H9 (cell line): Measurements from ENCODE around the gene PLCB1. TPM values are rescaled to one million over a fixed set of nuclear protein-coding genes. Genes with fewer than 3 reads are reported as not detected.

Experiments used
- DNase-seq: peaks from one replicate; pipeline ENCODE4 v3.0.0-alpha.2; 2017
- H2AFZ ChIP-seq: one replicate; pipeline ENCODE4 v1.6.1; 2013; ENCODE audit warnings: mild to moderate bottlenecking, low read length, control low read depth, moderate library complexity
- H2AK5ac ChIP-seq: 2 replicates; pipeline ENCODE4 v1.6.1; 2013; ENCODE audit warnings: low read length, control low read depth, mixed read lengths; ENCODE audit not compliant: insufficient read length
- H2BK120ac ChIP-seq: one replicate; pipeline ENCODE4 v1.6.1; 2013; ENCODE audit warnings: low read depth, mild to moderate bottlenecking, low read length, control low read depth, inconsistent platforms; ENCODE audit not compliant: poor library complexity, severe bottlenecking
- H2BK12ac ChIP-seq: 2 replicates; pipeline ENCODE4 v1.6.1; 2013; ENCODE audit warnings: low read length, control low read depth, mixed read lengths, low read depth; ENCODE audit not compliant: insufficient read length
- H2BK15ac ChIP-seq: 2 replicates; pipeline ENCODE4 v1.6.1; 2013; ENCODE audit warnings: low read depth, low read length, control low read depth
- H2BK20ac ChIP-seq: one replicate; pipeline ENCODE4 v1.6.1; 2013; ENCODE audit warnings: low read depth, mild to moderate bottlenecking, low read length, control low read depth, inconsistent platforms; ENCODE audit not compliant: poor library complexity, severe bottlenecking
- H2BK5ac ChIP-seq: 2 replicates; pipeline ENCODE4 v1.6.1; 2013; ENCODE audit warnings: low read length, control low read depth, mixed read lengths; ENCODE audit not compliant: insufficient read length
- H3K14ac ChIP-seq: 2 replicates; pipeline ENCODE4 v1.6.1; 2013; ENCODE audit warnings: low read length, control low read depth; ENCODE audit not compliant: insufficient read depth
- H3K18ac ChIP-seq: 2 replicates; pipeline ENCODE4 v1.6.1; 2013; ENCODE audit warnings: low read depth, mild to moderate bottlenecking, mixed read lengths, low read length, control low read depth; ENCODE audit not compliant: insufficient read length
- H3K23ac ChIP-seq: 2 replicates; pipeline ENCODE4 v1.6.1; 2013; ENCODE audit warnings: low read length, control low read depth, mixed read lengths, low read depth; ENCODE audit not compliant: insufficient read length
- H3K23me2 ChIP-seq: 2 replicates; pipeline ENCODE4 v1.6.1; 2013; ENCODE audit warnings: low read depth, mild to moderate bottlenecking, mixed read lengths, low read length, control low read depth; ENCODE audit not compliant: insufficient read length, poor library complexity, severe bottlenecking
- H3K27ac ChIP-seq: 2 replicates; pipeline ENCODE4 v1.5.1; 2013; ENCODE audit warnings: low read length, control low read depth, mixed read lengths, low read depth; ENCODE audit not compliant: insufficient read length
- H3K27me3 ChIP-seq: 2 replicates; pipeline ENCODE4 v1.6.1; 2013; ENCODE audit warnings: low read length, control low read depth, inconsistent platforms; ENCODE audit not compliant: insufficient read depth
- H3K4ac ChIP-seq: 2 replicates; pipeline ENCODE4 v1.6.1; 2013; ENCODE audit warnings: low read depth, mild to moderate bottlenecking, control low read depth, inconsistent platforms, low read length, moderate library complexity
- H3K4me1 ChIP-seq: 2 replicates; pipeline ENCODE4 v1.6.1; 2013; ENCODE audit warnings: low read length, control low read depth, inconsistent platforms; ENCODE audit not compliant: insufficient read depth
- H3K4me2 ChIP-seq: 2 replicates; pipeline ENCODE4 v1.6.1; 2013; ENCODE audit warnings: low read length, control low read depth, mixed read lengths; ENCODE audit not compliant: insufficient read length, insufficient read depth
- H3K56ac ChIP-seq: 2 replicates; pipeline ENCODE4 v1.6.1; 2013; ENCODE audit warnings: low read depth, mild to moderate bottlenecking, mixed read lengths, low read length, control low read depth; ENCODE audit not compliant: insufficient read length
- H3K79me1 ChIP-seq: 2 replicates; pipeline ENCODE4 v1.6.1; 2013; ENCODE audit warnings: low read depth, mild to moderate bottlenecking, moderate library complexity, low read length, control low read depth, inconsistent platforms; ENCODE audit not compliant: insufficient read depth, poor library complexity, severe bottlenecking
- H3K79me2 ChIP-seq: 2 replicates; pipeline ENCODE4 v1.6.1; 2013; ENCODE audit warnings: low read length, control low read depth, inconsistent platforms; ENCODE audit not compliant: insufficient read depth
- H3K9ac ChIP-seq: 2 replicates; pipeline ENCODE4 v1.6.1; 2013; ENCODE audit warnings: low read length, control low read depth, mixed read lengths; ENCODE audit not compliant: insufficient read length; ENCODE audit errors: extremely low read depth
- H3K9me3 ChIP-seq: one replicate; pipeline ENCODE4 v1.6.1; 2013; ENCODE audit warnings: low read depth, low read length, inconsistent platforms; ENCODE audit not compliant: control insufficient read depth
- H3T11ph ChIP-seq: one replicate; pipeline ENCODE4 v1.6.1; 2013; ENCODE audit warnings: mild to moderate bottlenecking, low read length, control low read depth, inconsistent platforms
- H4K20me1 ChIP-seq: one replicate; pipeline ENCODE4 v1.6.1; 2013; ENCODE audit not compliant: control insufficient read depth, insufficient read length, insufficient read depth
- H4K5ac ChIP-seq: 2 replicates; pipeline ENCODE4 v1.6.1; 2013; ENCODE audit warnings: low read depth, mild to moderate bottlenecking, mixed read lengths, low read length, control low read depth; ENCODE audit not compliant: insufficient read length
- H4K8ac ChIP-seq: replicated peaks from 2 replicates; pipeline ENCODE4 v1.6.1; 2013; ENCODE audit warnings: low read length, control low read depth, mixed read lengths, low read depth; ENCODE audit not compliant: insufficient read length
- H4K91ac ChIP-seq: 2 replicates; pipeline ENCODE4 v1.6.1; 2013; ENCODE audit warnings: low read depth, mild to moderate bottlenecking, moderate library complexity, mixed read lengths, low read length, control low read depth; ENCODE audit not compliant: insufficient read length
- H3K27ac Mint-ChIP-seq, 3 experiments: 2 replicates in 2 of 3; 3 replicates in 1 of 3; pipeline ENCODE4 v1.8.0; 2020 to 2021; ENCODE audit warnings: mixed read lengths in 3 of 3, mild to moderate bottlenecking in 1 of 3, moderate library complexity in 1 of 3
- H3K27me3 Mint-ChIP-seq: 2 replicates; pipeline ENCODE4 v1.8.0; 2021; ENCODE audit warnings: low read depth, mild to moderate bottlenecking, moderate library complexity, mixed read lengths
- H3K36me3 Mint-ChIP-seq, 3 experiments: 2 replicates in 2 of 3; 3 replicates in 1 of 3; pipeline ENCODE4 v1.8.0; 2020 to 2021; ENCODE audit warnings: low read depth in 3 of 3, mixed read lengths in 3 of 3; ENCODE audit not compliant: insufficient read depth in 1 of 3
- H3K4me1 Mint-ChIP-seq, 2 experiments: 2 replicates each; pipeline ENCODE4 v1.8.0; 2020; ENCODE audit warnings: mixed read lengths in 2 of 2
- H3K4me3 Mint-ChIP-seq, 2 experiments: 2 replicates in 1 of 2; 3 replicates in 1 of 2; pipeline ENCODE4 v1.8.0; 2020 to 2021; ENCODE audit warnings: mild to moderate bottlenecking in 2 of 2, mixed read lengths in 2 of 2, moderate library complexity in 1 of 2
- H3K9me3 Mint-ChIP-seq, 2 experiments: 2 replicates in 1 of 2; 3 replicates in 1 of 2; pipeline ENCODE4 v1.8.0; 2020; ENCODE audit warnings: mild to moderate bottlenecking in 2 of 2, mixed read lengths in 2 of 2, moderate library complexity in 1 of 2
- WGBS: extraction: QIAGEN DNeasy Blood & Tissue Kit; methylation state at CpG from one replicate; pipeline ENCODE4 v1.1.7; 2013; ENCODE audit warnings: missing lambda C conversion rate, low lambda C conversion rate, mixed read lengths; ENCODE audit not compliant: insufficient read length; ENCODE audit errors: extremely low coverage; 5-methylcytosine and 5-hydroxymethylcytosine counted together
- total RNA-seq: library from RNA; stranded (reverse); gene quantifications from 2 replicates; pipeline ENCODE4 v1.2.1, GENCODE V29; 2021
- TF ChIP-seq, protein P1 (sequence below): fragments of 200-600 bp; sonication (generic); conservative IDR thresholded peaks from 3 replicates; pipeline ENCODE4 v1.8.0; 2021; ENCODE audit warnings: antibody characterized with exemption, mild to moderate bottlenecking

The PLCB1 gene
- total RNA-seq, 1 experiment from 2014 or later, result 11.5 TPM

DNA sequence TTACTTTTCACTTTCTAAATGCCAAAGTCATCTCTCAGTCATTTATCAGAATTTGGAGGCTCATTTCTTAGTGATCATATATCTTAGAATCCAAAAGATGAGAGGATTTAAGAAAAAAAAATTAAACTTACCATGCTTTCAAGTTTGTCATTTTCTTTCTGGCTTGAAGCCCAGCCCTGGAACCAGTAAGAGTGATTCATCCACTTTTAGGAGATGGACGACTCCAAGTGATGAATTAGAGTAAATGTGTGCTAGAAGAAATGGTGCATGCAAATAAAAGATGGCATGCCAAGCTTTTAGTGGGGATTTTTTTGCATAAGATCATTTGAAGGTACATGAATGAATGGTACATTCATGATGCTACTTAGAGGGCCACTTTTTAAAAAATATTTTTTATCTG, 20.1 kb downstream of the PLCB1 start:
- Histone ChIP-seq H3K18ac (no peak overlapping the region), H2AK5ac (no peak overlapping the region), H3T11ph (no peak overlapping the region), H4K20me1 (no peaks in the 10 kb centered on the region), H3K9me3 (no peaks in the 10 kb centered on the region), H3K79me1 (no peaks in the 10 kb centered on the region), H3K14ac (no peak overlapping the region), H4K5ac (no peak overlapping the region), H2BK20ac (no peak overlapping the region), H3K23ac (no peak overlapping the region), H4K8ac (no peak overlapping the region), H3K23me2 (no peaks in the 10 kb centered on the region), H3K56ac (no peak overlapping the region), H3K79me2 (no peaks in the 10 kb centered on the region), H4K91ac (no peak overlapping the region), H2BK5ac (no peak overlapping the region), H3K27ac (no peak overlapping the region), H3K4me2 (no peak overlapping the region), H2AFZ (no peak overlapping the region), H2BK12ac (no peak overlapping the region), H3K4me1 (no peaks in the 10 kb centered on the region), H3K4ac (no peak overlapping the region), H3K27me3 (no peaks in the 10 kb centered on the region), H3K9ac (no peak overlapping the region), H2BK15ac (no peak overlapping the region), H2BK120ac (no peak overlapping the region)
- Mint-ChIP-seq H3K27ac (no peak overlapping the region), H3K4me3 (no peak overlapping the region), H3K27me3 (no peaks in the 10 kb centered on the region), H3K36me3 (no peaks in the 10 kb centered on the region), H3K9me3 (no peaks in the 10 kb centered on the region), H3K4me1 (no peaks in the 10 kb centered on the region)
- no peak for DNase-seq
- no CpG with 5 or more reads among the region's 1 CpG for WGBS
- TF ChIP-seq, protein P1, sequence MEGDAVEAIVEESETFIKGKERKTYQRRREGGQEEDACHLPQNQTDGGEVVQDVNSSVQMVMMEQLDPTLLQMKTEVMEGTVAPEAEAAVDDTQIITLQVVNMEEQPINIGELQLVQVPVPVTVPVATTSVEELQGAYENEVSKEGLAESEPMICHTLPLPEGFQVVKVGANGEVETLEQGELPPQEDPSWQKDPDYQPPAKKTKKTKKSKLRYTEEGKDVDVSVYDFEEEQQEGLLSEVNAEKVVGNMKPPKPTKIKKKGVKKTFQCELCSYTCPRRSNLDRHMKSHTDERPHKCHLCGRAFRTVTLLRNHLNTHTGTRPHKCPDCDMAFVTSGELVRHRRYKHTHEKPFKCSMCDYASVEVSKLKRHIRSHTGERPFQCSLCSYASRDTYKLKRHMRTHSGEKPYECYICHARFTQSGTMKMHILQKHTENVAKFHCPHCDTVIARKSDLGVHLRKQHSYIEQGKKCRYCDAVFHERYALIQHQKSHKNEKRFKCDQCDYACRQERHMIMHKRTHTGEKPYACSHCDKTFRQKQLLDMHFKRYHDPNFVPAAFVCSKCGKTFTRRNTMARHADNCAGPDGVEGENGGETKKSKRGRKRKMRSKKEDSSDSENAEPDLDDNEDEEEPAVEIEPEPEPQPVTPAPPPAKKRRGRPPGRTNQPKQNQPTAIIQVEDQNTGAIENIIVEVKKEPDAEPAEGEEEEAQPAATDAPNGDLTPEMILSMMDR, result no peak
